GM12878 (cell line): ENCODE data around the gene IPPK. TPM values are rescaled to one million over a fixed set of nuclear protein-coding genes. Genes with fewer than 3 reads are reported as not detected.

Source experiments
- ATAC-seq: fragments of 200-7000 bp; cut with Tn5 transposase; 3 replicates; pipeline ENCODE4 v1.9.1; 2020; ENCODE audit warnings: mild to moderate bottlenecking, moderate library complexity
- BruUV-seq: library from RNA; stranded (reverse); fragments of 400-500 nt; replicated peaks from 2 replicates; lab custom pipeline; 2021; lab: Mats Ljungman, UMichigan
- CTCF ChIA-PET: fragments of 300-600 bp; sonication (Branson Sonifier 250); formaldehyde crosslinking; extraction: SDS; loops from one replicate; lab custom pipeline; 2021; ENCODE audit warnings: inconsistent platforms; lab: Yijun Ruan, JAX
- POLR2A ChIA-PET: fragments of 350-600 bp; formaldehyde crosslinking; extraction: SDS; loops from one replicate; lab custom pipeline; 2021; ENCODE audit warnings: inconsistent platforms; lab: Charles Lee
- RAD21 ChIA-PET: fragments of 300-600 bp; sonication (Branson Sonifier 250); formaldehyde crosslinking; loops from one replicate; lab custom pipeline; 2023; ENCODE audit warnings: antibody characterized with exemption; ENCODE audit not compliant: unreplicated experiment; lab: Charles Lee
- SMC1A ChIA-PET: fragments of 300-600 bp; sonication (Branson Sonifier 250); formaldehyde crosslinking; loops from one replicate; lab custom pipeline; 2023; ENCODE audit not compliant: unreplicated experiment, uncharacterized antibody; lab: Charles Lee
- DNase-seq: peaks from one replicate; pipeline ENCODE4 v3.0.0-alpha.2; 2011; ENCODE audit warnings: low read depth, low spot score
- FAIRE-seq: peaks from 3 replicates; lab custom pipeline; 2011; peaks lifted over from hg19 to GRCh38; lab: Jason Lieb, UNC
- H2AFZ ChIP-seq: 2 replicates; pipeline ENCODE4 v1.6.0; 2011; ENCODE audit warnings: low read depth, low read length, control low read depth; ENCODE audit not compliant: control insufficient read depth
- H3K27ac ChIP-seq: 2 replicates; pipeline ENCODE4 v1.5.1; 2011; ENCODE audit warnings: control low read depth; ENCODE audit not compliant: control insufficient read depth, insufficient read depth
- H3K27me3 ChIP-seq, 2 experiments: replicated peaks in 1 of 2; 2 replicates each; pipeline versions ENCODE4 v1.6.0 to v1.6.1; 2011; ENCODE audit warnings: low read length in 1 of 2; ENCODE audit not compliant: control insufficient read depth in 2 of 2, insufficient read depth in 2 of 2
- H3K36me3 ChIP-seq, 2 experiments: 2 replicates each; pipeline ENCODE4 v1.5.1; 2011; ENCODE audit warnings: low read length in 1 of 2; ENCODE audit not compliant: control insufficient read depth in 2 of 2, insufficient read depth in 2 of 2
- H3K4me1 ChIP-seq: 2 replicates; pipeline ENCODE4 v1.6.1; 2011; ENCODE audit warnings: mild to moderate bottlenecking, low read length, moderate library complexity, mixed read lengths; ENCODE audit not compliant: control insufficient read depth, insufficient read depth
- H3K4me2 ChIP-seq: 2 replicates; pipeline ENCODE4 v1.6.0; 2011; ENCODE audit warnings: control low read depth; ENCODE audit not compliant: control insufficient read depth, insufficient read depth
- H3K4me3 ChIP-seq: fragments of 200-600 bp; sonication (generic); 2 replicates; pipeline ENCODE4 v1.5.1; 2016
- H3K79me2 ChIP-seq: 2 replicates; pipeline ENCODE4 v1.6.0; 2011; ENCODE audit warnings: low read length; ENCODE audit not compliant: control insufficient read depth, insufficient read depth
- H3K9ac ChIP-seq: 2 replicates; pipeline ENCODE4 v1.8.0; 2011; ENCODE audit warnings: low read length, control low read depth, mixed read lengths; ENCODE audit not compliant: control insufficient read depth, insufficient read depth
- H3K9me3 ChIP-seq: replicated peaks from 3 replicates; pipeline ENCODE4 v1.5.1; 2011; ENCODE audit warnings: mild to moderate bottlenecking, low read length; ENCODE audit not compliant: control insufficient read depth, insufficient read depth
- H4K20me1 ChIP-seq: 2 replicates; pipeline ENCODE4 v1.6.0; 2011; ENCODE audit not compliant: control insufficient read depth, insufficient read depth
- E4F1 ChIP-seq: fragments of 450-650 bp; IDR thresholded peaks from 2 replicates; pipeline ENCODE4 v1.6.1; 2018; ENCODE audit warnings: borderline replicate concordance, mild to moderate bottlenecking; ENCODE audit not compliant: partially characterized antibody
- EP300 ChIP-seq, 2 experiments: fragments of 150-350 bp in 1 of 2; IDR thresholded peaks; 2 replicates each; pipeline ENCODE4 v1.6.1; 2011 to 2012; ENCODE audit warnings: low read depth in 2 of 2, low read length in 2 of 2, borderline replicate concordance in 1 of 2, improper control_type of control experiment in 1 of 2, inconsistent platforms in 1 of 2; ENCODE audit not compliant: control insufficient read depth in 1 of 2
- EZH2 ChIP-seq: IDR thresholded peaks from 2 replicates; pipeline ENCODE4 v1.6.1; 2012; ENCODE audit warnings: low read depth, mild to moderate bottlenecking, control low read depth, inconsistent platforms, low read length, borderline replicate concordance; ENCODE audit not compliant: control insufficient read depth
- IKZF1 ChIP-seq: fragments of 450-650 bp; conservative IDR thresholded peaks from 2 replicates; pipeline ENCODE4 v1.6.1; 2017; ENCODE audit warnings: antibody characterized with exemption, mild to moderate bottlenecking
- KAT2A ChIP-seq: conservative IDR thresholded peaks from 2 replicates; pipeline ENCODE4 v1.6.1; 2011; ENCODE audit warnings: low read depth, low read length; ENCODE audit not compliant: control insufficient read depth
- MTA3 ChIP-seq: IDR thresholded peaks from 2 replicates; pipeline ENCODE4 v1.6.1; 2012; ENCODE audit warnings: low read length, inconsistent platforms, borderline replicate concordance
- NR2C2 ChIP-seq: IDR thresholded peaks from 2 replicates; pipeline ENCODE4 v1.6.1; 2011; ENCODE audit warnings: borderline replicate concordance, low read depth; ENCODE audit not compliant: control insufficient read depth, insufficient read length
- PKNOX1 ChIP-seq: fragments of 450-650 bp; IDR thresholded peaks from 2 replicates; pipeline ENCODE4 v1.6.1; 2016; ENCODE audit warnings: mild to moderate bottlenecking
- POU2F2 ChIP-seq: IDR thresholded peaks from 3 replicates; pipeline ENCODE4 v1.6.1; 2011; ENCODE audit warnings: low read depth, mild to moderate bottlenecking, low read length, borderline replicate concordance
- RCOR1 ChIP-seq: conservative IDR thresholded peaks from 2 replicates; pipeline ENCODE4 v1.6.1; 2012; ENCODE audit warnings: low read depth, low read length, improper control_type of control experiment
- RFX5 ChIP-seq: IDR thresholded peaks from 2 replicates; pipeline ENCODE4 v1.6.1; 2011; ENCODE audit warnings: low read depth, low read length, improper control_type of control experiment
- RUNX3 ChIP-seq: IDR thresholded peaks from 2 replicates; pipeline ENCODE4 v1.6.1; 2012; ENCODE audit warnings: low read length, inconsistent platforms
- SIN3A ChIP-seq: IDR thresholded peaks from 2 replicates; pipeline ENCODE4 v1.6.1; 2012; ENCODE audit warnings: low read depth, low read length, improper control_type of control experiment
- ZNF592 ChIP-seq: fragments of 450-650 bp; IDR thresholded peaks from 2 replicates; pipeline ENCODE4 v1.6.1; 2017; ENCODE audit warnings: mild to moderate bottlenecking, moderate library complexity
- WGBS: methylation state at CpG from one replicate; pipeline ENCODE4 v1.1.6; 2016; ENCODE audit warnings: low lambda C conversion rate; ENCODE audit not compliant: insufficient replicate concordance, insufficient coverage; ENCODE audit errors: missing lambda C conversion rate; 5-methylcytosine and 5-hydroxymethylcytosine counted together
- in situ Hi-C: fragments of 300-500 bp; cut with MboI; formaldehyde crosslinking; loops from 9 replicates; pipeline ENCODE4 v1.14.3; 2018; ENCODE audit warnings: mixed read lengths
- intact Hi-C: fragments of 100-400 bp; cut with micrococcal nuclease; formaldehyde crosslinking; loops from one replicate; pipeline ENCODE4 v1.14.2; 2022; ENCODE audit not compliant: unreplicated experiment
- polyA plus RNA-seq, 11 experiments: library from polyadenylated mRNA; depleted of rRNA in 4 of 11; unstranded in 6 of 11; stranded (reverse) in 5 of 11; fragments of >200 nt; fragmentation: Nextera tagmentation in 4 of 11; fragmentation: Illumina TruSeq in 1 of 11; extraction: Ambion mirVana in 4 of 11; extraction: Trizol in 1 of 11; gene quantifications; 1 replicate in 1 of 11; 2 replicates in 10 of 11; pipeline versions ENCODE4 v1.2.1 to v1.2.3, GENCODE V29; 2011 to 2016; ENCODE audit warnings: inconsistent platforms in 2 of 11, missing spikeins in 2 of 11, low read depth in 1 of 11
- total RNA-seq, 4 experiments: library from RNA; depleted of rRNA in 3 of 4; stranded (reverse); fragments of >200 nt in 3 of 4; fragmentation: Illumina TruSeq in 1 of 4; extraction: Trizol in 1 of 4; gene quantifications; 2 replicates each; pipeline versions ENCODE4 v1.2.1 to v1.2.3, GENCODE V29; 2013 to 2021

Gene IPPK
- total and polyA plus RNA-seq, 10 of the 15 experiments (the other 5 are each of a cell fraction or from before 2014, with no cell fraction given): 2.1 to 22.1 (median 11.4) TPM

GRCh38 chr9:92711146-92711545 lies 41.2 kb upstream of the IPPK start (continued):
- no peak for TF ChIP-seq ZNF592
- no peak for TF ChIP-seq NR2C2
- TF ChIP-seq RUNX3: no peak
- no peak for TF ChIP-seq SIN3A
- no peak for TF ChIP-seq PKNOX1
- no peak for TF ChIP-seq RCOR1

GRCh38 chr9:92710368-92710767 lies 40.4 kb upstream of the IPPK start:
- DNase-seq (no peak), FAIRE-seq (no peak), ATAC-seq (no peak)
- H2AFZ ChIP-seq: no peak overlapping the region
- no peaks in the 10 kb centered on the region for H3K9me3 ChIP-seq
- intact Hi-C loops: no loop called here
- ChIA-PET CTCF (no interaction called here), POLR2A (no interaction called here), SMC1A (no interaction called here), RAD21 (no interaction called here)
- H3K4me3 ChIP-seq: no peak overlapping the region
- no peaks in the 10 kb centered on the region; the same call in 1 of the 2 replicates for H4K20me1 ChIP-seq
- H3K27me3 ChIP-seq: no peaks in the 10 kb centered on the region
- no peaks in the 10 kb centered on the region for H3K79me2 ChIP-seq
- no peak overlapping the region for H3K4me2 ChIP-seq
- in situ Hi-C loops: no loop called here
- no TSS peak for BruUV-seq
- H3K9ac ChIP-seq: no peak overlapping the region
- WGBS: 75% methylated on average over 3 of the region's 3 CpGs
- H3K4me1 ChIP-seq: peaks cover 17% of the 10 kb centered on the region
- no peak overlapping the region for H3K27ac ChIP-seq
- peaks cover 14 to 22% of the 10 kb centered on the region in 2 experiments; a peak in 3 of 4 replicates for H3K36me3 ChIP-seq
- TF ChIP-seq MTA3 (no peak), RFX5 (no peak), EP300 (IDR thresholded peaks at IDR 0.05; ENCODE audit: borderline replicate concordance in 1 of 2, control insufficient read depth in 1 of 2, low read depth in 2 of 2, low read length in 2 of 2) (no peak), KAT2A (no peak), IKZF1 (no peak), POU2F2 (no peak), EZH2 (no peak), E4F1 (no peak)
